Right ventricle myocardium superior (tissue), 1 donor: Measurements from ENCODE around the gene BBOX1. TPM values are rescaled to one million over a fixed set of nuclear protein-coding genes. Genes with fewer than 3 reads are reported as not detected.

Source experiments
- ATAC-seq: fragments of 200-7000 bp; cut with Tn5 transposase; one replicate; pipeline ENCODE4 v1.9.1; 2020; ENCODE audit warnings: mild to moderate bottlenecking; ENCODE audit not compliant: poor library complexity
- DNase-seq: peaks from one replicate; pipeline ENCODE4 v3.0.0-alpha.2; 2020
- intact Hi-C: fragments of 100-400 bp; cut with DNase I; formaldehyde crosslinking; loops from one replicate; pipeline ENCODE4 v1.11.2; 2022
- total RNA-seq: library from RNA; stranded (reverse); fragmentation: NEBNext Ultra II Directional; extraction: Animal tissue kit (Norgen Biotek cat#: 25700); gene quantifications from one replicate; pipeline ENCODE4 v1.2.1, GENCODE V29; 2021
- donor health status: DM: no; HTN: yes; CAD: no; lungs with severe emphysema.

The BBOX1 gene
- total RNA-seq, 1 donor from 2014 or later, result not detected

DNA sequence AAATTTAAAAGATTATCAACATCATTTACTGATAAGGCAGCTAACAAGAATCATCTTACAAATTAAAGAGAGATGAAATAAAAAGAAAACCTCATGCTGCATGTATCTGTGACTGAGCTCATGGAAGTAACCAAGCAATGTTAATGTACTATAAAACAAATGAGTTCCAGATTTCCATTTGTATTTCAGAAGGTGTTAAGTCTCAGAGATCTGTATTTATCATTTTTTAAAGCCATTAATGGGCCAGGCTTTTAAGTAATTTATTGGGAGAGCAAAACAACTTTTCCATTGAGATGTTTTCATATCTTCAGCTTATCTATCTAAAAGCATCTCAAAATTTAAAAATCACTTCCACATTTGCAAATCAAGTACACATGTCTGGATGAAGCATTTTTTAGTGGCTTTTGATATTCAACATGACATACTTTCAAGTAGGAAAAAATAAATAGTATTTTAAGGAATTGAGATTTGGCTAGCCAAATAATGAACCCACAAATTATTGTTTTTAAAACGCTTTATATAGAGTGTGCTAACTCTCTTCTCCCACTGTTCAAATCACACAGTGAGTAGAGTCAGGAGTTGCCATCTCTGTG is 17.9 kb upstream of the BBOX1 start:
- ATAC-seq (no peak), DNase-seq (no peak)
- intact Hi-C loops, result no loop called here

DNA sequence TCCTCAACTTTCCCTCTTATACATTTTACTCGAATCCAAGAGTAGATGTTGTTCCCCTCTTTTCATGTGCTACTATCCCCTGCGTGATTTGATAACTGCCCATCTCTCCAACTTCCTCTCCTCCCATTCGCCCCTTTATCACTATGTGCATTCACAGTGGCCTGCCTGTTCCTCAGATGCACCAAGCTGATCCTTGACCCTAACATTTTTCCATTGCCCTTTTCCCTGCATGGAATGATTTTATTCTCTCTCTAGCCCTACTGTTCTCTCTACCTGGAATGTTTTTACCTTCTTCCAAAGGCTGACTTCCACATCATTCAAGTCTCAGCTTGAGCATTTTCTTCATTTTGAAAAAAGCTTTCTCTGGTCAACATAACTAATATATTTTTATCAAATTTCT is 15.8 kb upstream of the BBOX1 start:
- no peak for ATAC-seq
- intact Hi-C loops, result no loop called here

DNA sequence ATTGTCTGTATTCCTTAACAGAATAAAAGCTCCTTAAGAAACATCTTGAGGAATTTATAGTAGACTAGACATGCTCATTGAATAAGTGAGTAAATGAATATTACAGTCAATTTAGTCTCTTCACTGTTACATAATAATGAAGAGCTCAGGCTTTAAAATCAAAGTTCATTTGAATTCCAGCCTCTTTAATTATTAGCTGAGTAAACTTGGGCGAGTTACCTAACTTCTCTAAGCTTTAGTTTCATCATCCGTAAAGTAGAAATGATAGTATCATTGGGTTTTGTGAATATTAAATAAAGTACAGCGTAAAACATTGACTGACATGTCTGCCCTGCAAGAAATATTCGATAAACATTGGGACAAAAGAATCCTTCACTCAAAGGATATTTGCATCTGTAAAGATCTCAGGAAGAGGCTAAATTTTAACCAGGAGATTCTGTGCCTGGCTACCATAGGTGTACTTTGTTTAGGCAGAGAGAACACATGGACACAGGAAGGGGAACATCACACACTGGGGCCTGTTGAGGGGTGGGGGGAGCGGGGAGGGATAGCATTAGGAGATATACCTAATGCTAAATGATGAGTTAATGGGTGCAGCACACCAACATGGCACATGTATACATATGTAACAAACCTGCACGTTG is 15.2 kb upstream of the BBOX1 start:
- intact Hi-C loops, result no loop called here
- no peak for DNase-seq
- ATAC-seq, result no peak

More for the DNA sequence above, 15.8 kb upstream of the BBOX1 start:
- DNase-seq, result no peak

DNA sequence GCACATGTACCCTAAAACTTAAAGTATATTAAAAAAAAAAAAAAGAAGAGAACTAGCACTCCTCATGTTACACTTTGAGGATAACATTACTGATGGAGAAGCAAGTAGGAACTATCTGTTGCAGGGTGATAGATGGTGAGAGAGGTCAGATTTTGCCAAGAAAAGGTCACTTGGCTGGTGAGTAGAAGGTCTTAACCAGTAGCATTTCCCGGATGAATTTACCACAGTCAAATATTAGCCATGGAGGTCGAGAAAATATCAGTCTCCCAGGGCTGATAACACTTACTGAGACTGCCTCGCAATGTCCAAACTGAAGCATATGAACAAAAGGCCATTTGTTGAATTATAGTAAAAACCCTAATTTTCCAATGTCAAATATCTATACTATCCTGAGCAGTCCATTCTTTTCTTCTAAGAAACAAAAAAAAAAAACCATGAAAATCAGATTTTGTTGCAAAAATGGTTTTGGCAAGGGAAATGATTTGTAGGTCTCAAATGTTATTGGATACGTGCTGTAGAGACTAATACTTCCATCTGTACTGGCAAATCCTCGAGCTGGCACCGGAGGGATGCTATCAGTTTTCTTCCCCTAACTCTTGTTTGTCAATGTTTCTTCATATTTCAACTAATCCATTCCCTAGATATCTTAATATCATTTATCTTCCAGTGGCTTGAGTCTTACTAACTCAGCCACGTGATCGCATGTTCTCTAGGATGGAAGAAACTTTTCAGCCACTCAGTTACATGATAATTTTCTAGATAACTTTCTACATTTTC is 14.5 kb upstream of the BBOX1 start:
- DNase-seq (no peak), ATAC-seq (no peak)
- intact Hi-C loops, result no loop called here

DNA sequence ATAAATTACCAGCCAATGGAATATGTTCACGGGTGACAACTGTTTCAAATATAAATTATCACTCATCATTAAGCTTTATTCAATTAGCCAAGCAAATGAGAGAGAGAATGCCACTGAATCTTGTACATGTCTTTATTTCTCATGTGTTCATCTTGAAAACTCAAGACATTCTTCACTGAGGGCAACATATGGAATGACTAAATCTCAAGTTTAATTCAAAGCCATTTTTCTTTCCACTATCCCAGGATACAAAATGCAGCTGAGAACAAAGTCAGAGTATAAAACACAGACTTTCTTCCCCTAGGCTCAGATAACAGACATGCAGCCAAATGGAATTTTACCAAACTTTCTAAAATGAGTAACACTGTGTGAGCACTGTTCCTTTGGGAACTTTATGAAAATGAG is 12.1 kb upstream of the BBOX1 start:
- no peak for DNase-seq
- ATAC-seq, result peak; percentile 75
- intact Hi-C loops, result no loop called here

DNA sequence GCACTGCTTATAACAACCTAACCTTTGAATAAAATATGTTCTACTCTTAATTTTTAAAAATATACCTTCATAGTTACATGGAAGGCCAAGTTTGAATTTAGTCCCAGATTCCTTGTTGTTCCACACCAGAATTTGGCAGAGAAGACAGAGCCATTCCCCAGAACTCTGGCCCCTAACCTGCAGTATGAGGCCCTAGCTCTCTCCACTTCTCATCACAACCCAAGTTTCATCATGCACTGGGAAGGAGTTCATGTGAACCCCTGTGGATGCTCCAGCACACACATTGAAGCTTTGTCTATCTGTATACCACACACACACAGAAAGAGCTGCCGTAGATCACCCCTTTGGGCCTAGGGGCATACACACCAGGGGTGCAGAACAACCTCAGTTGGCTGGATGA is 10.6 kb upstream of the BBOX1 start:
- DNase-seq (no peak), ATAC-seq (no peak)
- intact Hi-C loops, result no loop called here

DNA sequence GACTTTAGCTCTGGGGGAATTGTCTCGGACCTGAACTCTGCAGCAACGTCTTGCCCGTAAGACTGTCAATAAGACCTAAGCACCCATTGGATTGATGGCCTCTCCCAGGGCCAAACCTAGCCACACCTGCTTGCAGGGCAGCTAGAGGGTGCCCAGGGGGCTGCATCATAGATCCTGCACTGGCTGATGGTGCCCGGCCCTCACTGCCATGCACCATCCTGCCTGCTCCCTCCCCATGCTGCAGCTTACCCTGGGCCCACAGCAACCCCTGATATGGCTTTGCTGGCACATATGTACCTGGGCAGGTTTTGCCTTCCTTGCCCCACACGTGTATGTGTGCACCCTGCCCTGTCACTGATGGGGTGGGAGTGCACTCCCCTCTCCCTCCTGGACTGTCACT is 8.9 kb upstream of the BBOX1 start:
- DNase-seq (no peak), ATAC-seq (no peak)
- intact Hi-C loops, result no loop called here

DNA sequence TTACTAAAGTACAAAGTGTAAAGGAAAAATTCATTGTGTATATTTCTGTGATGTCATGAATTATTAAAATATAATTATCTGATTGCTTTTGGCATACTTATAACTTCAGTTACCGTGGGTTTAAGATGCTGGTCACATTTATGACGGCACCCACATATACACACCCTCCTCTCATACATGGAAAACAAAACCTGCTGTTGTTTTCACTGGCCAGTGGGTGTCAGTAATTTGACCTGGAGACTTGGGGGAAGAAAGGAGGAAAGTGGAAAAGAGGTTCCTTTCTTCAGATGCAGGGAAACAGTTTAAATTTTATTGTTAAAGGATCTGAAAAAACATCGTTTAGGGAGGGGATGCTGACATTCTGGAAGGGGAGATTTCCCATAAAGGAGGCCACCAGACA is 742 bp upstream of the BBOX1 start:
- intact Hi-C loops, result no loop called here
- ATAC-seq, result no peak
- no peak for DNase-seq

DNA sequence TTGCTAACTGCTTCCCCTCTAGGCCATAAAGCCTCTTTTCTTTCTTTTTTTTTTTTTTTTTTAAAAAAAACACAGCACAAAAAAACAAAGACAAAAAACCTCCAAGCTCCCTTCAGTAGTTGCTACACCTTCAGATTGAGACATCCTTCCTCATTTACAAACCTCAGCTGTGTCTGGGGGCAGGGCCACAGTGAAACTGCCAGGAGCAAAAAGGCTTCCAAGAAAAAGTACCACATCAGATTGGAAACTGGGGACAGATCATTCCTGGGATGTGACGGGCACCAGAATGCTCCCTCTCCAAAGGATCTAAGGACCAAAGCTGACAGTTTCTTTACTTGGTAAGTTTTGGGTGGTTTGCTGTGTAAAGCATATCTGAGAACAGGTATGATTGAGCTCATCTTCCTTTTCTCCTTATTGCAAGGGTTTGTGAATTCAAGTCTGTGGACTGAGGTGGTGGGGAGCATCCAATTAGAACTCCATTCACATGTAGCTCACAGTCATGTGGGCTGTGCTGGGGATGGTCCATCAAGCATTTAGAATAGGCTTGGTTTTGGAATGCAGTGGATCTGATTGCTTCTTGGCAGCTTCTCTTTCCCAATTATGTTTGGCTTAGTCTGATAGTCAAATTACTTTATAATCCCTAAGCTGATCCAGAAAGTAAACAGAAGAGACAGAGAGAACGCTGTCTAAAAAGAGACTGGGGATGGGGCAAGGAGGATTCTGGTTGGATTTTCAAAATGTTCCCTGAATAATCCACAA is 705 bp downstream of the BBOX1 start:
- no peak for DNase-seq
- ATAC-seq, result no peak
- intact Hi-C loops, result no loop called here

DNA sequence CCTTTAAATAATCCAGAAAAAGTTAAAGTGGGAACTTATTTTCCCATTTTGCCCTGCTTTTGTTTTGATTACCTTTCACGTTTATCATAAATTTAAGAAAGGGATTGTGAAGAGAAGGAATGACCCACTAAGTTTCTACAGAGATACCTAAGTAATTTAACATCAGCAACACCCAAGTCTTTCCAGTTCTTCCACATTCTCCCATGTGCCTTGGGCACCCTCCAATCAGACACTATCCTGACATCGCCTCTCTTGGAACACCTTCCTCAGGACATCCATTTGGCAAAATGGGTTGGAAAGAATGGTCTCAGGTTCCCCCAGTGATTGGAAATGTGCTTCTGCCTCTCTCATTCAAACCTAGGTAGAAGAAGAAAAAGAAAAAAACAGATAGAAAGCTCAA is 6.3 kb downstream of the BBOX1 start:
- ATAC-seq (no peak), DNase-seq (no peak)
- intact Hi-C loops, result no loop called here

DNA sequence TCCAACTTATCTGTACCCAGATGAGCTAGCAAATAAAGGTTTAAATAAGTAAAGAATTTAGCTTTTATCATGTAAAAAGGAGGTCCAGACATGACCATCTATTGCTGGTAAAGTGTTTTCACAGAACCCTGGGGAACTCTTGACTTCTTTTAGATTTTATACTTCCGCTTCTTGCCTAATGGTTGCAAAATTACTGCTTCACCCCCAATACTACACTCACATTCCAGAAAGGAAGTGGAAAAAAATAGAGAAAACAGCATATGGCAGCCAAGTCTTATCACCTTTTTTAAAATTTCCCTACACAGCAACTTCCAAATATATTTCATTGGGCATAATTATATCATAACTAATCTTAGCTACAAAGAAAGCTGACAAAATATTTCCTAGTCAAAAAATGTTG is 12.1 kb downstream of the BBOX1 start:
- no peak for ATAC-seq
- DNase-seq, result no peak
- intact Hi-C loops, result no loop called here

DNA sequence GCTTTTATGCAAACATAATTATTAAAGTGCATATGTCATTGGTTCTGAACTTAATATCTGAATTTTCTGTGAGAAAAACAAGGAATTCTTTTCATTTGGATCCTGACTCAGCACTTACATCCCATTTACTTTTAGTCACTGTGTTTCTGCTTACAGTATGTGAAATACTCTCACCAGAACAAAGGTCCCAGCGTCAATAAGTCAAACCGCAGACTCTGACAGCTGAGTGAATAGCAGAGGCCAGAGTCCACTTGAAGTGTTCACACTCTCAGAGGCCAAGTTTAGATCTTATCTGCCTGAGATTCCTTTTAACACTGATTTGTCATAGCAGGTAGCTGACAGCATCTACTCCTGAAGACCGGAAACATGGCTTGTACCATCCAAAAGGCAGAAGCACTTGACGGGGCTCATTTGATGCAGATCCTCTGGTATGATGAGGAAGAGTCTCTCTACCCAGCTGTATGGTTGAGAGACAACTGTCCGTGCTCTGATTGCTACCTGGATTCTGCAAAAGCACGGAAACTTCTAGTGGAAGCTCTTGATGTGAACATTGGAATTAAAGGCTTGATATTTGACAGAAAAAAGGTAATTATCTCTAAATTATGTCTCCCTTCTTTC is 14.6 kb downstream of the BBOX1 start:
- intact Hi-C loops, result no loop called here
- ATAC-seq (no peak), DNase-seq (no peak)

DNA sequence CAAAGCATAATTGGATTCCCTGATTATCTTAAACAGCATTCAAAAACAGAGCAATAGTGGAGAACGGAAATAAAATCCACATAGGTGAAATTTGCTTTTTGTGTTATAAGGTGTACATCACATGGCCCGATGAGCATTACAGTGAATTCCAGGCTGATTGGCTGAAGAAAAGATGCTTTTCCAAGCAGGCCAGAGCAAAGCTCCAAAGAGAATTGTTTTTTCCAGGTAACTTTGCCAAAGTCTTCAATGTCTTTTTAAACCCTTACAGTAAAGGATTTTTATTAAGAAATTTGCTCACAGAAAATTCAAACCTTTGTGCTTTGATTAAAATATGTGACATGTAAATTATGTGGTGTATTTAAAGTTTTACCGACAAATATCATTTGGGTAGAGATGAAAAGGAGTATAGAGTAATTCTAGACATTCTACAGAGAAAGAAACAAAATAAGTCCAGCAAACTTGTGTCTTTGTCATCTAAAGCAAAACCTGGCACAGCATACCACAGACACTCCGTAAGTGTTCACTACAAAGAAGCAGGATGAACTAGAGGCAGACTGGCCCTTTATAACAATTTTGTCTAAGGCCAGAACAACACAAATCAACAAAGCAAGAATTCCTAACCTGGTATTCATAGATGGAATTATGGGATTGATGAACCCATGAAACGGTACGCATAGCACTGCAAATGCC is 16.6 kb downstream of the BBOX1 start:
- intact Hi-C loops, result no loop called here
- ATAC-seq (no peak), DNase-seq (no peak)

DNA sequence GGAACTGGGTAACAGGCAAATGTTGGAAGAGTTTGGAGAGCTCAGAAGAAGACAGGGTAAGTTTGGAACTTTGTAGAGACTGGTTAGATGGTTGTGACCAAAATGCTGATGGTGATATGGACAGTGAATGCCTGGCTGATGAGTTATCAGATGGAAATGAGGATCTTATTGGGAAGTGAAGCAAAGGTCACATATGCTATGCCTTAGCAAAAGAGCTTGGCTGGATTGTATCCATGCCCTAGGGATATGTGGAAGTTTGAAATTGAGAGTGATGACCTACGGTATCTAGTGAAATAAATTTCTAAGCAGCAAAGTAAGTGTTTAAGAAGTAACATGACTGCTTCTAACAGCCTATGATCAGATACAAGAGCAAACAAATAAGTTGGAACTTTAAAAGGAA is 17.8 kb downstream of the BBOX1 start:
- ATAC-seq (no peak), DNase-seq (no peak)
- intact Hi-C loops, result no loop called here

DNA sequence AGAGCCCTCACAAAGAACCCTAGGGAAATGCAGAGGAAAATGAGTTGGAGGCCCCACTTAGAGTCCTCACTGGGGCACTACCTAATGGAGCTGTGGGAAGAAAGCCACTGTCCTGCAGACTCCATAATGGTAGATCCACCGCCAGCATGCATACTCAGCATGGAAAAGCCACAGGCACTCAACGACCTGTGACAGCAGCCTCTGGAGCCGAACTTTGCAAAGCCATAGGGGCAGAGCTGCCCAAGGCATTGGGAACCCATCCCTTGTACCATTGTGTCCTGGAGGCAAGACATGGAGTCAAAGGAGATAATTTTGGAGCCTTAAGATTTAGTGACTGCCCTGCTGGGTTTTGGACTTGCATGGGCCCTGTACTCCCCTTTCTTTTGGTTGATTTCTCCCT is 18.8 kb downstream of the BBOX1 start:
- ATAC-seq (no peak), DNase-seq (no peak)
- intact Hi-C loops, result no loop called here

DNA sequence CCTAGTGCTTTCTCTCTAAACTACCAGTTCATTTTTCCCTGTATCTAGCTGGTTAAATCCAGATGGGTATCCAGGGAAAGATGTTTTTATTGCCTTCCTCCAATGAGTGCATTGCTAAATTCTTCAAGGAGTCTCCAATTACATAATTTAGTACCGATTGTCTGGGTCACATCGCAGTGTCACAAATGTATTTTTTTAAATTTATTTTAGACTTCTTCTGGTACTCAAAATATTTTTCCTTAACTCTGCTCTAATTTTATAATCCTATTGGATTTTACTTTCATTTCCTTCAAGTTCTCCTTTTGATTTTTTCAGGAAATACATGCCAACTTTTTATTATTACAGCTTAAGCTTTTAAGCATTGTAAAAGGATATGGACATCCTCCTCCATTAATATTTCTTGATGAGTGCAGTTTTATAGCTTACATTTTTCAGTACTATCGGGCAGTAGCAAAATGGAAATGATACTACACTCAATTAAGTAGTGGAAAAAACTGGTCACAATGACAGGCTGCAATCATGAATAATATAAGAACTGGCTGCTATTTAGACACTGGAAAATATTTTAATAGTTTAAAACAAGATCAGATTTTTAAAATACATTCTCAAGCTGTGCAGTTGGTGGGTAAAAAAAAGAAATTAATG is 20.3 kb downstream of the BBOX1 start:
- ATAC-seq (no peak), DNase-seq (no peak)
- intact Hi-C loops, result no loop called here

DNA sequence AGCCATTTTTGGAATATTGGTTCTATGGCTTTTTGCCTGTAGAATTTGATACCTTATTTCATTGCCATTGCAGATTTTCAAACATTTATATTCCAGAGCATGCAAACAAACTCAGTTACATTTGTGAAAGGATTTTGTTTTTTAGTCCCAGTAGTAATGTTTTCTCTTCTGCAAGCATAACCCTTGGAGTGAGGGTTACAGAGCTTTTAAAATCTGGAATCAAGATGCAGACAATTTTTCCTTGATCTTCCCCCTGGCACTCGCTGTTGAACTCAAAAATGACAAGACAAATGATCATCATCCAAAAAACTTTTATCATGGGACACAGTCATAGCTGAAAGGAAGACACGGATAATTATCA is 20.8 kb downstream of the BBOX1 start:
- ATAC-seq, result no peak
- no peak for DNase-seq
- intact Hi-C loops, result no loop called here

DNA sequence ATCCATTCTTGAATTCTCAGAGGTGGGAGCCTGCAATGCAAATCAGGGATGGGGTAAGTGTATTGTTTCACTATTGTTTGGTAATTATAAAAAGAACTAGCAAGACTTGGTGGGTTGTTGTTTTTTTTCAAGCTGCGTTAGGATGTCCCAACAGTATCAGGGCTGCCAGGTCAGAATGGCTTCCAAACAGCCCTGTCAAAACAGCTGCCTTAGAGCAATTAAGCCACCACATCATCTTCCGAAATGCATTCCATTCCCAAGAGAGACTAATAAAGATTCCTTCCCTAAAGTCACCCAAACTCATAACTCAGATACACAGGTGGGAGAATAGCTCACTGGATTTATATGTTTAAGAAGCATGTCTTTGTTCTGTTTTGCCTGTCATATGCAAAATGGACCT is 23.5 kb downstream of the BBOX1 start:
- intact Hi-C loops, result no loop called here
- DNase-seq (no peak), ATAC-seq (no peak)
